Fibroblast of lung (primary cell): ENCODE results near the gene SLC39A12. TPM values are rescaled to one million over a fixed set of nuclear protein-coding genes. Genes with fewer than 3 reads are reported as not detected.

Experiments
- DNase-seq, 2 donors: peaks; one replicate each; pipeline versions ENCODE4 v3.0.0 to v3.0.0-alpha.2; 2010; ENCODE audit warnings: low read depth in 2 of 2
- H2AFZ ChIP-seq: 2 replicates; pipeline ENCODE4 v1.5.1; 2012; ENCODE audit warnings: low read length, control low read depth, inconsistent platforms
- H3K27ac ChIP-seq: 2 replicates; pipeline ENCODE4 v1.5.1; 2011; ENCODE audit warnings: low read length, control low read depth; ENCODE audit not compliant: insufficient read depth
- H3K27me3 ChIP-seq: 2 replicates; pipeline ENCODE4 v1.5.1; 2011; ENCODE audit warnings: mild to moderate bottlenecking, low read length; ENCODE audit not compliant: control insufficient read depth, insufficient read depth
- H3K36me3 ChIP-seq: 2 replicates; pipeline ENCODE4 v1.5.1; 2011; ENCODE audit warnings: low read length; ENCODE audit not compliant: control insufficient read depth, insufficient read depth
- H3K4me1 ChIP-seq: 2 replicates; pipeline ENCODE4 v1.5.1; 2011; ENCODE audit warnings: low read length; ENCODE audit not compliant: control insufficient read depth, insufficient read depth; ENCODE audit errors: extremely low read depth
- H3K4me2 ChIP-seq: 2 replicates; pipeline ENCODE4 v1.5.1; 2011; ENCODE audit warnings: low read length, control low read depth; ENCODE audit not compliant: insufficient read depth; ENCODE audit errors: extremely low read depth
- H3K4me3 ChIP-seq, 4 experiments: fragments of 200-600 bp in 1 of 4; sonication (generic) in 1 of 4; replicated peaks in 1 of 4; 2 replicates each; pipeline ENCODE4 v1.5.1; 2011 to 2016; ENCODE audit warnings: low read length in 4 of 4, low read depth in 3 of 4, mild to moderate bottlenecking in 3 of 4, control low read depth in 2 of 4, inconsistent platforms in 1 of 4, mixed read lengths in 1 of 4; ENCODE audit not compliant: insufficient read depth in 1 of 4; ENCODE audit errors: control extremely low read depth in 1 of 4
- H3K79me2 ChIP-seq: 2 replicates; pipeline ENCODE4 v1.5.1; 2012; ENCODE audit warnings: mild to moderate bottlenecking, low read length, inconsistent platforms; ENCODE audit not compliant: control insufficient read depth, insufficient read depth
- H3K9ac ChIP-seq: 2 replicates; pipeline ENCODE4 v1.5.1; 2011; ENCODE audit warnings: mild to moderate bottlenecking, low read length, control low read depth; ENCODE audit not compliant: insufficient read depth
- H3K9me3 ChIP-seq: 2 replicates; pipeline ENCODE4 v1.5.1; 2012; ENCODE audit warnings: low read depth, low read length; ENCODE audit not compliant: control insufficient read depth, insufficient read depth
- H4K20me1 ChIP-seq: 2 replicates; pipeline ENCODE4 v1.5.1; 2011; ENCODE audit warnings: low read length; ENCODE audit not compliant: control insufficient read depth, insufficient read depth; ENCODE audit errors: extremely low read depth
- CTCF ChIP-seq, 2 donors: IDR thresholded peaks in 1 of 2; conservative IDR thresholded peaks in 1 of 2; 1 replicate in 1 of 2; 2 replicates in 1 of 2; pipeline ENCODE4 v1.5.1; 2011 to 2012; ENCODE audit warnings: low read length in 2 of 2, control low read depth in 1 of 2, inconsistent platforms in 1 of 2, low read depth in 1 of 2, mild to moderate bottlenecking in 1 of 2
- EZH2 ChIP-seq: IDR thresholded peaks from 2 replicates; pipeline ENCODE4 v1.5.1; 2012; ENCODE audit warnings: low read length, control low read depth, mild to moderate bottlenecking; ENCODE audit errors: missing control alignments
- polyA plus RNA-seq, 2 donors: library from polyadenylated mRNA; depleted of rRNA in 1 of 2; stranded (reverse) in 1 of 2; unstranded in 1 of 2; fragments of >200 nt; gene quantifications; 2 replicates each; pipeline ENCODE4 v1.2.1, GENCODE V29; 2011 to 2012; ENCODE audit warnings: missing spikeins in 1 of 2
- total RNA-seq: library from RNA; depleted of rRNA; stranded (reverse); fragments of >200 nt; gene quantifications from 2 replicates; pipeline ENCODE4 v1.2.1, GENCODE V29; 2014

Gene SLC39A12
- total and polyA plus RNA-seq, 2 donors (not counting 1 experiment from before 2014, with no cell fraction given) = not detected

- peaks cover 7% of the 10 kb centered on the region for H3K4me1 ChIP-seq
- peak overlapping the region in 2 of 4 experiments; percentile 21 to 38 for H3K4me3 ChIP-seq
- no peaks in the 10 kb centered on the region for H3K79me2 ChIP-seq
- H3K27me3 ChIP-seq = no peaks in the 10 kb centered on the region
- peak overlapping the region; percentile 39 for H3K4me2 ChIP-seq
- TF ChIP-seq EZH2 (no peak), CTCF (conservative IDR thresholded peaks at IDR 0.05 in 1 of 2, IDR thresholded peaks at IDR 0.05 in 1 of 2; ENCODE audit: low read depth in 1 of 2, low read length in 2 of 2) (no peak)
- no peaks in the 10 kb centered on the region for H4K20me1 ChIP-seq
- H3K36me3 ChIP-seq = no peaks in the 10 kb centered on the region
- H3K27ac ChIP-seq = no peak overlapping the region
- H3K9me3 ChIP-seq = no peaks in the 10 kb centered on the region
- peak; percentile 84 to 92 for DNase-seq
- H2AFZ ChIP-seq = no peak overlapping the region
- H3K9ac ChIP-seq = no peak overlapping the region
Observed at GRCh38 chr10:18005781-18006456, 54.2 kb downstream of the SLC39A12 start.

- H3K4me3 ChIP-seq = no peak overlapping the region
- no peak overlapping the region for H3K27ac ChIP-seq
- no peak overlapping the region for H3K9ac ChIP-seq
- H3K36me3 ChIP-seq = no peaks in the 10 kb centered on the region
- H2AFZ ChIP-seq = no peak overlapping the region
- H3K9me3 ChIP-seq = no peaks in the 10 kb centered on the region
- no peaks in the 10 kb centered on the region for H3K27me3 ChIP-seq
- H3K4me2 ChIP-seq = no peak overlapping the region
- TF ChIP-seq EZH2 (no peak), CTCF (conservative IDR thresholded peaks at IDR 0.05 in 1 of 2, IDR thresholded peaks at IDR 0.05 in 1 of 2; ENCODE audit: low read depth in 1 of 2, low read length in 2 of 2) (no peak)
- peaks cover 7% of the 10 kb centered on the region for H3K4me1 ChIP-seq
- peak in 1 of 2 donors; percentile 20 for DNase-seq
- H4K20me1 ChIP-seq = no peaks in the 10 kb centered on the region
- H3K79me2 ChIP-seq = no peaks in the 10 kb centered on the region
Observed at GRCh38 chr10:18008986-18009385, 57.3 kb downstream of the SLC39A12 start.

GRCh38 chr10:18010050-18010449 lies 58.3 kb downstream of the SLC39A12 start:
- TF ChIP-seq CTCF (conservative IDR thresholded peaks at IDR 0.05 in 1 of 2, IDR thresholded peaks at IDR 0.05 in 1 of 2; ENCODE audit: low read depth in 1 of 2, low read length in 2 of 2) = no peak
- TF ChIP-seq EZH2 = no peak
- no peak overlapping the region for H3K9ac ChIP-seq
- H3K4me2 ChIP-seq = no peak overlapping the region
- H4K20me1 ChIP-seq = no peaks in the 10 kb centered on the region
- no peak overlapping the region for H3K27ac ChIP-seq
- H3K9me3 ChIP-seq = no peaks in the 10 kb centered on the region
- H3K79me2 ChIP-seq = no peaks in the 10 kb centered on the region
- H3K4me3 ChIP-seq = no peak overlapping the region
- no peak overlapping the region for H2AFZ ChIP-seq
- H3K4me1 ChIP-seq = peaks cover 7% of the 10 kb centered on the region
- DNase-seq = peak; percentile 36 to 71
- no peaks in the 10 kb centered on the region for H3K36me3 ChIP-seq
- H3K27me3 ChIP-seq = no peaks in the 10 kb centered on the region
